OCI-LY1 (cell line): ENCODE results near the gene CCDC146.

ENCODE experiments used
- H2AFZ ChIP-seq: fragments of 200-600 bp; sonication (generic), shearing (Covaris generic); 2 replicates; pipeline ENCODE4 v1.6.0; 2014; ENCODE audit warnings: antibody characterized with exemption, mild to moderate bottlenecking, low read length
- H3F3A ChIP-seq: fragments of 200-600 bp; sonication (generic), shearing (Covaris generic); 2 replicates; pipeline ENCODE4 v1.6.0; 2014; ENCODE audit warnings: mild to moderate bottlenecking, antibody characterized with exemption, low read length, moderate library complexity; ENCODE audit not compliant: insufficient read depth
- H3K27ac ChIP-seq: fragments of 200-600 bp; sonication (generic); 2 replicates; pipeline ENCODE4 v1.5.1; 2014; ENCODE audit warnings: low read length, mixed run types, mild to moderate bottlenecking, low read depth; ENCODE audit not compliant: poor library complexity, severe bottlenecking
- H3K27me3 ChIP-seq: fragments of 200-600 bp; sonication (generic); 2 replicates; pipeline ENCODE4 v1.6.0; 2014; ENCODE audit warnings: antibody characterized with exemption, mild to moderate bottlenecking, low read length, moderate library complexity; ENCODE audit not compliant: insufficient read depth
- H3K36me3 ChIP-seq: fragments of 200-600 bp; sonication (generic); 2 replicates; pipeline ENCODE4 v1.6.1; 2014; ENCODE audit warnings: mild to moderate bottlenecking, antibody characterized with exemption, low read length, moderate library complexity, mixed read lengths; ENCODE audit not compliant: insufficient read depth
- H3K4me1 ChIP-seq: fragments of 200-600 bp; sonication (generic); 2 replicates; pipeline ENCODE4 v1.5.1; 2014; ENCODE audit warnings: mild to moderate bottlenecking, low read length, moderate library complexity; ENCODE audit not compliant: insufficient read depth, severe bottlenecking
- H3K4me2 ChIP-seq: fragments of 200-600 bp; sonication (generic), shearing (Covaris generic); 2 replicates; pipeline ENCODE4 v1.6.1; 2014; ENCODE audit warnings: low read length
- H3K4me3 ChIP-seq: fragments of 200-600 bp; sonication (generic); 2 replicates; pipeline ENCODE4 v1.5.1; 2014; ENCODE audit warnings: low read length, low read depth, mild to moderate bottlenecking, mixed read lengths; ENCODE audit not compliant: poor library complexity, severe bottlenecking
- H3K79me2 ChIP-seq: fragments of 200-600 bp; shearing (Covaris generic); 2 replicates; pipeline ENCODE4 v1.6.1; 2016; ENCODE audit warnings: mixed run types, low read length, mixed read lengths; ENCODE audit not compliant: insufficient read depth
- H3K9ac ChIP-seq: fragments of 200-600 bp; sonication (generic), shearing (Covaris generic); 2 replicates; pipeline ENCODE4 v1.6.1; 2014; ENCODE audit warnings: mild to moderate bottlenecking, low read length, mixed read lengths
- H3K9me2 ChIP-seq: fragments of 200-600 bp; sonication (generic), shearing (Covaris generic); 2 replicates; pipeline ENCODE4 v1.6.1; 2014; ENCODE audit warnings: low read depth, mild to moderate bottlenecking, low read length, mixed read lengths
- H3K9me3 ChIP-seq: fragments of 200-600 bp; shearing (Covaris generic); 2 replicates; pipeline ENCODE4 v1.6.1; 2014; ENCODE audit warnings: low read length, mixed read lengths
- H4K20me1 ChIP-seq: fragments of 200-600 bp; sonication (generic), shearing (Covaris generic); 2 replicates; pipeline ENCODE4 v1.6.0; 2016; ENCODE audit warnings: mild to moderate bottlenecking, low read length; ENCODE audit not compliant: insufficient read depth
- EZH2 ChIP-seq: fragments of 200-600 bp; sonication (generic), shearing (Covaris generic); IDR thresholded peaks from 2 replicates; pipeline ENCODE4 v1.8.0; 2017; ENCODE audit warnings: borderline replicate concordance, mixed run types, mild to moderate bottlenecking, antibody characterized with exemption, low read length, moderate library complexity, mixed read lengths
- TF ChIP-seq, protein P1 (sequence below): fragments of 200-600 bp; sonication (generic), shearing (Covaris generic); IDR thresholded peaks from 2 replicates; pipeline ENCODE4 v1.5.1; 2017; ENCODE audit warnings: mild to moderate bottlenecking, antibody characterized with exemption, low read length, moderate library complexity, mixed read lengths

The CCDC146 gene

DNA sequence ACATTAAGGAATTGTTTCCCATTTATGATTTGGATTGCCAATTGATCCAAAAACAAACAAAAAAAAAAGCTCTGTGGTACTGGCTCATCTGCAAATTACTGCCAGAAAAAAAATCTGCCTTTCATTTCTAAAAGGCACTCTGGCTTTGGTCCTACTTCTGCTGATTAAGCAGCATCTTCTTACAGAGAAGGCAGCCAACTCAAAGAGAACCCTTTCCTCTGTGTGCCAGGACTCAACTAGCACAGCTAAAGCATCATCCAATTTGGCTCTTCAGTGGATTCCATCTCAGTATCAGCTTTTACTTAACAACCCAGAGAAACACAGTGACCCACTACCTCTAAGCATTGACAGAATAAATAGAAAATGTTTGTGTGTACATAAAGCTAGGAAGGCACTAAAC is 213.2 kb downstream of the CCDC146 start:
- Histone ChIP-seq H3K4me2 (no peak overlapping the region), H3K27ac (no peak overlapping the region), H3K4me3 (no peak overlapping the region), H3K9me2 (no peaks in the 10 kb centered on the region), H3F3A (no peaks in the 10 kb centered on the region), H3K4me1 (peaks cover 23% of the 10 kb centered on the region), H4K20me1 (no peaks in the 10 kb centered on the region), H3K9ac (no peak overlapping the region), H3K79me2 (no peaks in the 10 kb centered on the region), H3K9me3 (no peaks in the 10 kb centered on the region), H3K36me3 (no peaks in the 10 kb centered on the region), H3K27me3 (peaks cover 10% of the 10 kb centered on the region; the same call in 1 of the 2 replicates), H2AFZ (no peak overlapping the region)
- TF ChIP-seq, protein P1, sequence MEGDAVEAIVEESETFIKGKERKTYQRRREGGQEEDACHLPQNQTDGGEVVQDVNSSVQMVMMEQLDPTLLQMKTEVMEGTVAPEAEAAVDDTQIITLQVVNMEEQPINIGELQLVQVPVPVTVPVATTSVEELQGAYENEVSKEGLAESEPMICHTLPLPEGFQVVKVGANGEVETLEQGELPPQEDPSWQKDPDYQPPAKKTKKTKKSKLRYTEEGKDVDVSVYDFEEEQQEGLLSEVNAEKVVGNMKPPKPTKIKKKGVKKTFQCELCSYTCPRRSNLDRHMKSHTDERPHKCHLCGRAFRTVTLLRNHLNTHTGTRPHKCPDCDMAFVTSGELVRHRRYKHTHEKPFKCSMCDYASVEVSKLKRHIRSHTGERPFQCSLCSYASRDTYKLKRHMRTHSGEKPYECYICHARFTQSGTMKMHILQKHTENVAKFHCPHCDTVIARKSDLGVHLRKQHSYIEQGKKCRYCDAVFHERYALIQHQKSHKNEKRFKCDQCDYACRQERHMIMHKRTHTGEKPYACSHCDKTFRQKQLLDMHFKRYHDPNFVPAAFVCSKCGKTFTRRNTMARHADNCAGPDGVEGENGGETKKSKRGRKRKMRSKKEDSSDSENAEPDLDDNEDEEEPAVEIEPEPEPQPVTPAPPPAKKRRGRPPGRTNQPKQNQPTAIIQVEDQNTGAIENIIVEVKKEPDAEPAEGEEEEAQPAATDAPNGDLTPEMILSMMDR: no peak
- TF ChIP-seq EZH2: no peak

DNA sequence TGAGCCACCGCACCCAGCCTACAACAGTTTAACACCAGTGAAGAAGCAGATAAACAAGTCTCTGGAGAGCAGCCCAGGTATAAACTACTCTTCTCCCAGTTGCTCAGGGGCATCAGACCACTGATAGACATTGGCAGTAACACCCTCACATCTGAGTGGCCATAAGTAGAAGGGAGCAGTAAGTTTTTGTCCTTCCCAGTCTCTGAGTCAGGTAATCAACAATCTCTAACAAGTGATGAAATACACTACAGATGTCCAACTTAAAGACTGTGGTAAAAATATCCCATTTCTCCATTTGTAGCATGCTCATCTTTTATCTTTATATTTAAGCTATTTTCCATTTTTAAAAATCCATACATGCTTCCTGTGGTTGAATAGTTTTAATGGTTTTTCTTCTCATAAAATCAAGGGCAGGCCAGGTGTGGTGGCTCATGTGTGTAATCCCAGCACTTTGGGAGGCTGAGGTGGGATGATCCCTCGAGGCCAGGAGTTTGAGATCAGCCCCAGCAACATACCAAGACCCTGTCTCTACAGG is 215.1 kb downstream of the CCDC146 start:
- Histone ChIP-seq H3K36me3 (no peaks in the 10 kb centered on the region), H4K20me1 (no peaks in the 10 kb centered on the region), H2AFZ (no peak overlapping the region), H3K4me3 (no peak overlapping the region), H3K27ac (no peak overlapping the region), H3K9me2 (no peaks in the 10 kb centered on the region), H3K9ac (no peak overlapping the region), H3F3A (no peaks in the 10 kb centered on the region), H3K4me2 (no peak overlapping the region), H3K9me3 (no peaks in the 10 kb centered on the region), H3K79me2 (no peaks in the 10 kb centered on the region), H3K27me3 (peaks cover 10% of the 10 kb centered on the region; the same call in 1 of the 2 replicates), H3K4me1 (peaks cover 5% of the 10 kb centered on the region)
- no peak for TF ChIP-seq EZH2
- TF ChIP-seq, protein P1: no peak

DNA sequence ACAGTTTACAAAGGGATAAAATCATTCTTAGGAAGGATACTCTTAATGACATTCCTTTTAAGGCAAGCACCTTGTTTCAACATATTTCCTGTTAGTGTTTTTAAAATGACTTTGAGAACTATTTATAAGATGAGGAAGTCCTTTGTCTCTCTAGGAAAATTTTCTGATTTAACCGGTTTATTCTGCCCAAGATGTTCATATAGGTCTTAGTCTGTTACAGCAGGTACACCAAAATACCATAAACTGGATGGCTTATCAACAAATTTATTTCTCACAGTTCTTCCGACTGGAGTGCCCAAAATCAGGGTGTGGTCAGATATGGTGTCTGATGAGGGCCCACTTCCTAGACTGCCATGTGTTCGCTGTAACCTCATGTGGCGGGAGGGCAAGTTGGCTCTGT is 215.8 kb downstream of the CCDC146 start:
- Histone ChIP-seq H3K79me2 (no peaks in the 10 kb centered on the region), H3K9ac (no peak overlapping the region), H3K4me2 (no peak overlapping the region), H3F3A (no peaks in the 10 kb centered on the region), H3K9me2 (no peaks in the 10 kb centered on the region), H3K27me3 (peaks cover 10% of the 10 kb centered on the region; the same call in 1 of the 2 replicates), H4K20me1 (no peaks in the 10 kb centered on the region), H2AFZ (no peak overlapping the region), H3K27ac (no peak overlapping the region), H3K4me1 (peaks cover 5% of the 10 kb centered on the region), H3K36me3 (no peaks in the 10 kb centered on the region), H3K9me3 (no peaks in the 10 kb centered on the region), H3K4me3 (no peak overlapping the region)
- no peak for TF ChIP-seq EZH2
- TF ChIP-seq, protein P1: no peak
